H1 (cell line): Measurements from ENCODE around the gene COTL1. TPM values are rescaled to one million over a fixed set of nuclear protein-coding genes. Genes with fewer than 3 reads are reported as not detected.

ENCODE experiments used
- CTCF ChIA-PET: fragments of 300-600 bp; sonication (Branson Sonifier 250); formaldehyde crosslinking; loops from one replicate; lab custom pipeline; 2021; ENCODE audit not compliant: partially characterized antibody; lab: Charles Lee
- POLR2A ChIA-PET: fragments of 300-600 bp; sonication (Branson Sonifier 250); formaldehyde crosslinking; loops from one replicate; lab custom pipeline; 2021; ENCODE audit warnings: inconsistent platforms; ENCODE audit not compliant: partially characterized antibody; lab: Charles Lee
- DNase-seq, 2 experiments: peaks; one replicate each; pipeline versions ENCODE4 v3.0.0 to v3.0.0-alpha.2; 2010 to 2022; ENCODE audit warnings: low spot score in 2 of 2, low read depth in 1 of 2, mixed read lengths in 1 of 2
- FAIRE-seq: peaks from 2 replicates; lab custom pipeline; 2011; peaks lifted over from hg19 to GRCh38; lab: Jason Lieb, UNC
- H2AFZ ChIP-seq: 2 replicates; pipeline ENCODE4 v1.8.1; 2012; ENCODE audit warnings: low read length, inconsistent platforms
- H2AK5ac ChIP-seq: 2 replicates; pipeline ENCODE4 v1.6.1; 2013; ENCODE audit warnings: low read depth, low read length
- H2BK120ac ChIP-seq: replicated peaks from 2 replicates; pipeline ENCODE3; 2013; ENCODE audit warnings: low read depth, low read length, inconsistent platforms
- H2BK12ac ChIP-seq: 2 replicates; pipeline ENCODE4 v1.6.1; 2013; ENCODE audit warnings: low read depth, low read length
- H2BK15ac ChIP-seq: 2 replicates; pipeline ENCODE4 v1.6.1; 2013; ENCODE audit warnings: low read length
- H2BK20ac ChIP-seq: 2 replicates; pipeline ENCODE4 v1.6.1; 2013; ENCODE audit warnings: low read length
- H2BK5ac ChIP-seq: 2 replicates; pipeline ENCODE4 v1.6.1; 2013; ENCODE audit warnings: low read depth, low read length
- H3K14ac ChIP-seq: 2 replicates; pipeline ENCODE4 v1.6.1; 2013; ENCODE audit warnings: inconsistent platforms; ENCODE audit not compliant: insufficient read length
- H3K18ac ChIP-seq: 2 replicates; pipeline ENCODE4 v1.6.1; 2013; ENCODE audit warnings: low read length; ENCODE audit errors: extremely low read depth
- H3K23ac ChIP-seq: 2 replicates; pipeline ENCODE4 v1.6.1; 2013; ENCODE audit warnings: inconsistent platforms; ENCODE audit not compliant: insufficient read length
- H3K23me2 ChIP-seq: 2 replicates; pipeline ENCODE4 v1.6.1; 2013; ENCODE audit warnings: low read depth, low read length
- H3K27ac ChIP-seq: 2 replicates; pipeline ENCODE4 v1.6.1; 2011; ENCODE audit warnings: low read depth, low read length, inconsistent platforms
- H3K27me3 ChIP-seq, 4 experiments: replicated peaks in 1 of 4; 1 replicate in 1 of 4; 2 replicates in 3 of 4; pipeline versions ENCODE4 v1.6.1 to v1.8.1; 2011 to 2013; ENCODE audit warnings: low read length in 3 of 4, mild to moderate bottlenecking in 3 of 4, inconsistent platforms in 2 of 4, mixed read lengths in 2 of 4, moderate library complexity in 1 of 4; ENCODE audit not compliant: control insufficient read depth in 3 of 4, insufficient read depth in 3 of 4; ENCODE audit errors: extremely low read depth in 1 of 4
- H3K36me3 ChIP-seq, 4 experiments: 2 replicates each; pipeline versions ENCODE4 v1.6.1 to v1.8.1; 2011 to 2013; ENCODE audit warnings: mild to moderate bottlenecking in 4 of 4, low read length in 3 of 4, moderate library complexity in 2 of 4, control low read depth in 1 of 4, inconsistent platforms in 1 of 4; ENCODE audit not compliant: insufficient read depth in 4 of 4, control insufficient read depth in 2 of 4
- H3K4ac ChIP-seq: replicated peaks from 2 replicates; pipeline ENCODE3; 2013; ENCODE audit warnings: low read length, low read depth, mixed read lengths, inconsistent platforms; ENCODE audit not compliant: insufficient read length
- H3K4me1 ChIP-seq, 4 experiments: replicated peaks in 1 of 4; 1 replicate in 1 of 4; 2 replicates in 3 of 4; pipeline versions ENCODE4 v1.6.1 to v1.8.1; 2011 to 2013; ENCODE audit warnings: low read length in 3 of 4, inconsistent platforms in 2 of 4, mixed read lengths in 1 of 4; ENCODE audit not compliant: insufficient read depth in 4 of 4, control insufficient read depth in 3 of 4
- H3K4me2 ChIP-seq, 2 experiments: 2 replicates each; pipeline versions ENCODE4 v1.6.1 to v1.8.1; 2011 to 2013; ENCODE audit warnings: low read depth in 2 of 2, low read length in 2 of 2, control low read depth in 1 of 2, inconsistent platforms in 1 of 2, mild to moderate bottlenecking in 1 of 2; ENCODE audit not compliant: insufficient read depth in 1 of 2
- H3K4me3 ChIP-seq, 4 experiments: fragments of 200-600, 300-600 bp in 1 of 4; sonication (generic), shearing (Covaris generic), sonication (Bioruptor Twin) in 1 of 4; 2 replicates each; pipeline versions ENCODE4 v1.5.1 to v1.8.1; 2011 to 2016; ENCODE audit warnings: low read length in 4 of 4, low read depth in 3 of 4, control low read depth in 2 of 4, inconsistent platforms in 2 of 4, mild to moderate bottlenecking in 2 of 4, mixed read lengths in 1 of 4, moderate library complexity in 1 of 4; ENCODE audit not compliant: insufficient read depth in 2 of 4; ENCODE audit errors: extremely low read depth in 1 of 4
- H3K56ac ChIP-seq: replicated peaks from 2 replicates; pipeline ENCODE3; 2013; ENCODE audit warnings: low read depth, mild to moderate bottlenecking, mixed read lengths, low read length, inconsistent platforms; ENCODE audit not compliant: insufficient read length
- H3K79me1 ChIP-seq: 2 replicates; pipeline ENCODE4 v1.6.1; 2013; ENCODE audit warnings: low read depth, low read length, control low read depth
- H3K79me2 ChIP-seq, 2 experiments: 2 replicates each; pipeline versions ENCODE4 v1.6.1 to v1.8.1; 2012 to 2013; ENCODE audit warnings: low read length in 2 of 2, mild to moderate bottlenecking in 2 of 2, inconsistent platforms in 1 of 2; ENCODE audit not compliant: insufficient read depth in 2 of 2, control insufficient read depth in 1 of 2
- H3K9ac ChIP-seq, 4 experiments: replicated peaks in 1 of 4; 1 replicate in 1 of 4; 2 replicates in 3 of 4; pipeline versions ENCODE4 v1.6.1 to v1.8.1; 2011 to 2013; ENCODE audit warnings: low read depth in 3 of 4, low read length in 3 of 4, control low read depth in 2 of 4, mild to moderate bottlenecking in 2 of 4, moderate library complexity in 2 of 4, inconsistent platforms in 1 of 4; ENCODE audit errors: extremely low read depth in 1 of 4
- H3K9me3 ChIP-seq, 2 experiments: 2 replicates each; pipeline versions ENCODE4 v1.6.1 to v1.8.1; 2012 to 2013; ENCODE audit warnings: mild to moderate bottlenecking in 2 of 2, moderate library complexity in 2 of 2, control low read depth in 1 of 2, inconsistent platforms in 1 of 2, low read depth in 1 of 2, low read length in 1 of 2, mixed read lengths in 1 of 2; ENCODE audit not compliant: insufficient read depth in 2 of 2
- H4K20me1 ChIP-seq, 2 experiments: replicated peaks in 1 of 2; 2 replicates each; pipeline versions ENCODE3 to v1.8.1; 2011 to 2013; ENCODE audit warnings: inconsistent platforms in 2 of 2, low read length in 2 of 2, mild to moderate bottlenecking in 1 of 2; ENCODE audit not compliant: insufficient read depth in 2 of 2, control insufficient read depth in 1 of 2
- H4K5ac ChIP-seq: 2 replicates; pipeline ENCODE4 v1.6.1; 2013; ENCODE audit warnings: low read length, low read depth, mixed read lengths, inconsistent platforms; ENCODE audit not compliant: insufficient read length
- H4K8ac ChIP-seq: 2 replicates; pipeline ENCODE4 v1.8.0; 2013; ENCODE audit warnings: mild to moderate bottlenecking, moderate library complexity, low read length, inconsistent platforms; ENCODE audit not compliant: insufficient read depth; ENCODE audit errors: extremely low read depth
- H4K91ac ChIP-seq: replicated peaks from 2 replicates; pipeline ENCODE3; 2013; ENCODE audit warnings: low read length, mixed read lengths, inconsistent platforms; ENCODE audit not compliant: insufficient read length
- KDM1A ChIP-seq: fragments of 200-600, 300-600 bp; sonication (generic); IDR thresholded peaks from 2 replicates; pipeline ENCODE4 v1.7.1; 2016; ENCODE audit warnings: mild to moderate bottlenecking, low read length, borderline replicate concordance
- MAX ChIP-seq: IDR thresholded peaks from 2 replicates; pipeline ENCODE4 v1.6.1; 2012; ENCODE audit warnings: inconsistent platforms
- TEAD4 ChIP-seq: IDR thresholded peaks from 2 replicates; pipeline ENCODE4 v1.6.1; 2012; ENCODE audit warnings: low read depth, low read length, inconsistent platforms, mixed read lengths
- WGBS, 2 experiments: shearing (Covaris generic) in 1 of 2; methylation state at CpG; one replicate each; pipeline versions ENCODE4 v1.1.6 to v1.1.7; 2013 to 2015; ENCODE audit warnings: low lambda C conversion rate in 2 of 2, mixed read lengths in 2 of 2, inconsistent platforms in 1 of 2, low coverage in 1 of 2, missing lambda C conversion rate in 1 of 2; ENCODE audit not compliant: insufficient replicate concordance in 2 of 2, insufficient coverage in 1 of 2, insufficient read length in 1 of 2; ENCODE audit errors: extremely low coverage in 1 of 2, missing lambda C conversion rate in 1 of 2; 5-methylcytosine and 5-hydroxymethylcytosine counted together
- polyA plus RNA-seq, 7 experiments: library from polyadenylated mRNA; depleted of rRNA in 3 of 7; stranded (reverse) in 5 of 7; unstranded in 2 of 7; fragments of >200 nt in 5 of 7; fragments of 200-250 nt in 2 of 7; gene quantifications; 1 replicate in 5 of 7; 2 replicates in 1 of 7; 4 replicates in 1 of 7; pipeline versions ENCODE4 v1.2.1 to v1.2.3, GENCODE V29; 2011 to 2013; ENCODE audit warnings: missing spikeins in 2 of 7, mixed read lengths in 2 of 7
- total RNA-seq: library from RNA; stranded (reverse); fragmentation: NEBNext Ultra II Directional; extraction: Animal tissue kit (Norgen Biotek cat#: 25700); gene quantifications from 2 replicates; pipeline ENCODE4 v1.2.1, GENCODE V29; 2021
- TF ChIP-seq, protein P1 (sequence below): IDR thresholded peaks from 2 replicates; pipeline ENCODE4 v1.6.1; 2011; ENCODE audit warnings: low read length, improper control_type of control experiment

Gene COTL1
- total and polyA plus RNA-seq, 2 of the 8 experiments (the other 6 are each of a cell fraction or from before 2014, with no cell fraction given), result 59.2 to 183 TPM

DNA sequence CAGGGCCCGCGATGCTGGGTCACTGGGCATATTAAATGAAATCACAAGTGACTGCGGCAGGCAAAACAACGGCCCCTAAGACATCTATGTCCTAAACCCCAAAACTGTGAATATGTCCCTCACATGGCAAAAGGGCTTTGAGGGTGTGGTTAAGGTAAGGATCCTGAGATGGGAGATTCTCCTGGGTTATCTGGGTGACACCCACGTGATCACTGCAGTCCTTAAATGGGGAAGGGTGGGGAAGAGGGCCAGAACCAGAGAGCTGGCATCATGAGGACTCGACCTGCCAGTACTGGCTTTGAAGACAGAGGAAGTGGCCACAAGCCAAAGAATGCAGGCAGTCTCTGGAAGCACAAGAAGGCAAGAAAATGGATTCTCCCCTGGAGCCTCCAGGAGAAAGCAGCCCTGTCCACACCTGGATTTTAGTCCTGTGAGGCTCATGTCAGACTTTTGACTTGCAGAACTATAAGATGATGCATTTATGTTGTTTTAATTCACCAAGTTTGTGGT is 12.5 kb downstream of the COTL1 start:
- Histone ChIP-seq H3K36me3 (no peaks in the 10 kb centered on the region), H3K4ac (no peak overlapping the region), H3K23me2 (0 out of 2 replicates have a peak, but pooled peaks cover 2% of the 10 kb centered on the region), H3K4me3 (no peak overlapping the region), H2BK5ac (no peak overlapping the region), H3K18ac (no peak overlapping the region), H3K79me1 (peaks cover 13% of the 10 kb centered on the region), H3K79me2 (peaks cover 0 to 64% of the 10 kb centered on the region in 2 experiments; a peak in 2 of 4 replicates), H2AFZ (no peak overlapping the region), H2BK12ac (no peak overlapping the region), H3K27ac (no peak overlapping the region), H4K91ac (no peak overlapping the region)
- POLR2A ChIA-PET, result interaction anchor here (1.3 to 2.4 kb wide), 2 partner anchors 9 to 11 kb away, joined by 4 to 11 read pairs; no protein-coding TSS in a partner anchor
- FAIRE-seq, result no peak
- TF ChIP-seq MAX, result no peak
- TF ChIP-seq KDM1A, result peak; percentile 56; the same call in 1 of the 2 replicates
- TF ChIP-seq TEAD4, result no peak
- TF ChIP-seq, protein P1, sequence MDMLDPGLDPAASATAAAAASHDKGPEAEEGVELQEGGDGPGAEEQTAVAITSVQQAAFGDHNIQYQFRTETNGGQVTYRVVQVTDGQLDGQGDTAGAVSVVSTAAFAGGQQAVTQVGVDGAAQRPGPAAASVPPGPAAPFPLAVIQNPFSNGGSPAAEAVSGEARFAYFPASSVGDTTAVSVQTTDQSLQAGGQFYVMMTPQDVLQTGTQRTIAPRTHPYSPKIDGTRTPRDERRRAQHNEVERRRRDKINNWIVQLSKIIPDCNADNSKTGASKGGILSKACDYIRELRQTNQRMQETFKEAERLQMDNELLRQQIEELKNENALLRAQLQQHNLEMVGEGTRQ, result no peak
- TF ChIP-seq, all 59 proteins: peak for 1
- Histone ChIP-seq H3K56ac (no peak overlapping the region), H2BK15ac (no peak overlapping the region), H4K8ac (no peak overlapping the region), H3K4me2 (0 out of 4 replicates have a peak overlapping the region, but pooled peaks of 1 of the 2 experiments have one; percentile 27), H2BK120ac (no peak overlapping the region), H4K20me1 (peaks cover 17 to 22% of the 10 kb centered on the region in 2 experiments), H3K14ac (no peak overlapping the region), H3K9me3 (peaks cover 3 to 7% of the 10 kb centered on the region in 2 experiments; a peak in 2 of 4 replicates), H3K9ac (no peak overlapping the region), H2BK20ac (no peak overlapping the region), H2AK5ac (no peak overlapping the region), H3K4me1 (peaks cover 3 to 27% (median 17%) of the 10 kb centered on the region in 4 experiments), H3K23ac (no peak overlapping the region), H4K5ac (no peak overlapping the region), H3K27me3 (peaks cover 0 to 3% (median 1%) of the 10 kb centered on the region in 4 experiments; a peak in 3 of 7 replicates)
- DNase-seq, result no peak
- CTCF ChIA-PET, result interaction anchor here (0.9 to 1.4 kb wide), 3 partner anchors 10 to 134 kb away, joined by 3 to 5 read pairs (median 4); no protein-coding TSS in a partner anchor
- 91% methylated on average over 6 of the region's 6 CpGs; no CpG with 5 or more reads in 1 of the 2 experiments for WGBS, 2 experiments
